Mucosa of rectum (tissue), 2 donors: ENCODE results near the gene COL9A2.

Source experiments
- H3K27ac ChIP-seq, 2 donors: one replicate each; pipeline ENCODE4 v1.7.0; 2013; ENCODE audit warnings: inconsistent platforms in 2 of 2, low read depth in 2 of 2, low read length in 2 of 2
- H3K27me3 ChIP-seq, 2 donors: one replicate each; pipeline ENCODE4 v1.7.0; 2013; ENCODE audit warnings: low read length in 2 of 2; ENCODE audit not compliant: control insufficient read depth in 2 of 2, insufficient read depth in 2 of 2
- H3K36me3 ChIP-seq, 2 donors: one replicate each; pipeline ENCODE4 v1.7.0; 2013; ENCODE audit warnings: low read length in 2 of 2; ENCODE audit not compliant: control insufficient read depth in 2 of 2, insufficient read depth in 2 of 2
- H3K4me1 ChIP-seq, 2 donors: one replicate each; pipeline ENCODE4 v1.7.0; 2013; ENCODE audit warnings: low read length in 2 of 2, mild to moderate bottlenecking in 1 of 2; ENCODE audit not compliant: control insufficient read depth in 2 of 2, insufficient read depth in 2 of 2
- H3K4me3 ChIP-seq, 2 donors: one replicate each; pipeline ENCODE4 v1.7.0; 2013; ENCODE audit warnings: low read length in 2 of 2
- H3K9ac ChIP-seq, 2 donors: one replicate each; pipeline ENCODE4 v1.7.0; 2013; ENCODE audit warnings: low read length in 2 of 2, low read depth in 1 of 2, mild to moderate bottlenecking in 1 of 2
- H3K9me3 ChIP-seq, 2 donors: one replicate each; pipeline ENCODE4 v1.7.0; 2013; ENCODE audit warnings: low read length in 2 of 2; ENCODE audit not compliant: control insufficient read depth in 2 of 2
- donor health status: healthy.
- donor health status: Normal muscosa, but diverticular disease.

COL9A2 gene

DNA sequence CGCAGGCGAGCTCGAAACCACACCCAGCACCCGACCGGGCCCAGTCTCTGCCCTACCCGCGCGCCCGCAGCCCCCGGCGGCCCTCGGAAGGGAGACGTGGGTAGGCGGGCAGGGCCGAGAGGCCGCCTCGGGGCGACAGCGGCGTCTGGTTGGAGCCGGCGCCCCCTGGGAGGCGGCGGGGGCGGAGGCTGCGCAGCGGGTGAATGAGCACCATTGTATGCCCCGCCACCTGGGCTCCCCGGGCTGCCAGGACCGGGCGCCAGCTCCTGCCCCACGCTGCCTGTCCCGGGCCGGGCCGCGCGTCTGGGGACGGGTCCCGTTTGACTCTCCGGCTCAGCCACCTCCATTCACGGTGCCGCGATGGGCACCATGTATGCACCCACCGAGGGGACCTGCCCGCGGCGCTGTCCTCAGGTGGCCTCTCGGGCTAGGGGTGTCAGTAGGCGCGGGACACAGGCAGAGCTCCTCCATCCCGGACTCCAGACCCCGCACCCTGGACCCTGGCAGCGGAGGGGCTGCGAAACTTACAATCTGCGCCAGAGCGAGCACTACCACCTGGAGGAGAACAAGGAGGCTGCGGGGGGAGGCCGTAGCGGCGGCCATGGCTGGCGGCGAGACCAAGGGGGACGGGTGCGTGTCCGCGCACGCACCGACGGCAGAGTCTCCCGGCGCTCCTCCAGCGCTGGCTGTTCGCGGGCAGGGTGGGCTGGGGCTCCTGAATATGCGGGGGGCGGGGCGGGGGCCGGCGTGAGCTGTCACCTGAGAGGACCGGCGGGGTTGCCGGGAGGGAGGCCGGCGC, at the start of gene COL9A2:
TSS of gene COL9A2 (minus strand) at position 692 of the 799 bp plus-strand sequence. CDS start at position 603, 89 bp downstream.
- Histone ChIP-seq H3K27ac (no peak within 1 kb of the TSS), H3K9ac (peak within 1 kb of the TSS; percentile 17 to 46)

GRCh38 chr1:40363721-40364120, 46.6 kb upstream of the COL9A2 start:
- Histone ChIP-seq H3K36me3 (no peaks in the 10 kb centered on the region), H3K9ac (no peak overlapping the region), H3K9me3 (no peaks in the 10 kb centered on the region), H3K27me3 (no peaks in the 10 kb centered on the region), H3K4me3 (no peak overlapping the region), H3K27ac (no peak overlapping the region), H3K4me1 (no peaks in the 10 kb centered on the region)

More for the DNA sequence above, at the start of gene COL9A2:
- peak within 1 kb of the TSS; percentile 53 to 69 for H3K4me3 ChIP-seq
- no peaks in the 10 kb centered on the region for H3K36me3 ChIP-seq
- H3K27me3 ChIP-seq = peaks cover 25 to 31% of the 10 kb centered on the region in 2 donors
- no peaks in the 10 kb centered on the region for H3K9me3 ChIP-seq
- peaks cover 16 to 18% of the 10 kb centered on the region in 2 donors for H3K4me1 ChIP-seq

GRCh38 chr1:40362699-40363098, 45.6 kb upstream of the COL9A2 start:
- Histone ChIP-seq H3K9me3 (no peaks in the 10 kb centered on the region), H3K36me3 (no peaks in the 10 kb centered on the region), H3K27ac (no peak overlapping the region)

DNA sequence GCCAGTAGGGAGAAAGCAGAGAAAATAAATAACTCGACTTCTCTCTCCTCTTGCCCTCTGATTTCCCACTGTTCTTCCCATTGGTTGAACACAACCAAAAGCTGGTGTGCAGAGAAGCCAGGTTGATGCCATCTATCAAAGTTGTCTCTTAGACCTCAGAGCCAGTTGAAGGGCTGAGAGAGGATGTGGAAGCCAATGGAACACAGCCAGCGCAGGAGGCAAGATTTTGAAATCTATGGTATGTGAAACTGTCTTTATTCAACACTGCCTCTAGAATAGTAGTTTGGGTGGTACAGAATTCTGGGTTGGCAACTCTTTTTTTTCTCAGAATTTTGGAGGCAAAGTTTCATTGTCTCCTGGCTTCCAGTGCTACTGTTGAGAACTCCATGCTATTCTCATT, 45.1 kb upstream of the COL9A2 start:
- Histone ChIP-seq H3K4me3 (no peak overlapping the region), H3K9me3 (no peaks in the 10 kb centered on the region), H3K27me3 (no peaks in the 10 kb centered on the region), H3K4me1 (no peaks in the 10 kb centered on the region), H3K36me3 (no peaks in the 10 kb centered on the region), H3K9ac (no peak overlapping the region), H3K27ac (no peak overlapping the region)

More at GRCh38 chr1:40362699-40363098, 45.6 kb upstream of the COL9A2 start:
- Histone ChIP-seq H3K4me1 (no peaks in the 10 kb centered on the region), H3K4me3 (no peak overlapping the region), H3K27me3 (no peaks in the 10 kb centered on the region), H3K9ac (no peak overlapping the region)

DNA sequence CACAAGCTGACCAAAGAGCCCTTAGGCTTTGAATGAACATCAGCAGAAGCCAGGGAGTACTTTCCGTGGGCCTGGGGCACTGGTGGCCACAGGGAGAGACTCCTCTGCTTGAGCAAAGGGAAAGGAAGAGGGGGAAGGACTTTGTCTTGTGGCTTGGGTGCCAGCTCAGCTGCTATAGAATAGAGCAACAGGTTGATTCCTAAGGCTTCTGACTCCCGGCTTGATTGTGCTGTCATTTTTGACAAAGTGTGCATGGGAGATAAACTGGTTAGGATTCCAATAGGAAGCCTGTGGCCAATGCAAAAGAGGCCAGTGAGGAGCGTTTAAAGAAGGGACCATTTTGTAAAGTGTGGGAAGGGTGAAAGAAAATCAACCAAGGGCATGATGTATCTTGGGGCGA, 44.6 kb upstream of the COL9A2 start:
- Histone ChIP-seq H3K4me3 (no peak overlapping the region), H3K27ac (no peak overlapping the region), H3K27me3 (no peaks in the 10 kb centered on the region), H3K9ac (no peak overlapping the region), H3K9me3 (no peaks in the 10 kb centered on the region), H3K36me3 (no peaks in the 10 kb centered on the region), H3K4me1 (no peaks in the 10 kb centered on the region)

GRCh38 chr1:40361201-40361600, 44.1 kb upstream of the COL9A2 start:
- no peaks in the 10 kb centered on the region for H3K36me3 ChIP-seq
- H3K27me3 ChIP-seq = no peaks in the 10 kb centered on the region
- H3K9ac ChIP-seq = no peak overlapping the region
- no peaks in the 10 kb centered on the region for H3K9me3 ChIP-seq
- H3K27ac ChIP-seq = no peak overlapping the region
- no peak overlapping the region for H3K4me3 ChIP-seq
- no peaks in the 10 kb centered on the region for H3K4me1 ChIP-seq

GRCh38 chr1:40360631-40361030, 43.5 kb upstream of the COL9A2 start:
- Histone ChIP-seq H3K4me3 (no peak overlapping the region), H3K9ac (no peak overlapping the region), H3K4me1 (no peaks in the 10 kb centered on the region), H3K27me3 (no peaks in the 10 kb centered on the region), H3K36me3 (no peaks in the 10 kb centered on the region), H3K27ac (no peak overlapping the region), H3K9me3 (no peaks in the 10 kb centered on the region)

DNA sequence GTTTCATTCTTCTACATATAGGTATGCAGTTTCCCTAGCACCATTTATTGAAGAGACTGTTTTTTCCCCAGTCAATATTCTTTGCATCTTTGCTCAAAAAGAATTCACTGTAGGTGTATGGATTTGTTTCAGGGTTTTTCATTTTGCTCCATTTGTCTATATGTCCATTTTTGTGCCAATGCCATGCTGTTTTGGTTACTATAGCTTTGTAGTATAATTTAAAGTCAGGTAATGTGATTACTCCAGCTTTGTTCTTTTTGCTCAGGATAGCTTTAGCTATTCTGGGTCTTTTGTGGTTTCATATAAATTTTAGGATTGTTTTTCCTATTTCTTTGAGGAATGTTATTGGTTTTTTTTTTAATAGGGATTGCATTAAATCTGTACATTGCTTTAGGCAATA, 40.5 kb upstream of the COL9A2 start:
- H3K27ac ChIP-seq = no peak overlapping the region
- H3K9ac ChIP-seq = no peak overlapping the region
- no peaks in the 10 kb centered on the region for H3K9me3 ChIP-seq
- H3K4me3 ChIP-seq = no peak overlapping the region
- H3K27me3 ChIP-seq = no peaks in the 10 kb centered on the region
- no peaks in the 10 kb centered on the region for H3K4me1 ChIP-seq
- no peaks in the 10 kb centered on the region for H3K36me3 ChIP-seq

DNA sequence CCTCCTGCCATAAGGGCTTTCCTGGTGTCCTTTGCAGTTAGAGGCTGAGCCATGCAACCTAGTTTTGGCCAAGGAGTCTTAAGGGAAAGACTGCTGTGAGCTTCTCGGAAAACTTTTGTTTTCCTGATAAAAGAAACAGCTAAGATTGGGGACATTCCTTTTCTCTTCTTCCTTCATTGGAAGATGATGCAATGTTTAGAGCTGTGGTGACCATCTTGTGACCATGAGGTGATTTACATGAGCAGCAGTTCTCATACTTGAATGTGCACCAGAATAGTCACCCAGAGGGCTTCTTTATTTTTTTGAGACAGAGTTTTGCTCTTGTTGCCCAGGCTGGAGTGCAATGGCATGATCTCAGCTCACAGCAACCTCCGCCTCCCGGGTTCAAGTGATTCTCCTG, 36.0 kb upstream of the COL9A2 start:
- Histone ChIP-seq H3K9me3 (no peaks in the 10 kb centered on the region), H3K9ac (no peak overlapping the region), H3K4me3 (no peak overlapping the region), H3K27me3 (no peaks in the 10 kb centered on the region), H3K27ac (peak overlapping the region in 1 of 2 donors; percentile 9), H3K36me3 (no peaks in the 10 kb centered on the region), H3K4me1 (no peaks in the 10 kb centered on the region)

- Histone ChIP-seq H3K36me3 (no peaks in the 10 kb centered on the region), H3K27ac (no peak overlapping the region), H3K9ac (no peak overlapping the region), H3K4me1 (no peaks in the 10 kb centered on the region), H3K9me3 (no peaks in the 10 kb centered on the region), H3K27me3 (no peaks in the 10 kb centered on the region), H3K4me3 (no peak overlapping the region)
Measured at GRCh38 chr1:40352126-40352525, 35.0 kb upstream of the COL9A2 start.
